GM12892 (cell line): ENCODE measurements around the gene C4orf50.

Experiments
- POLR2A ChIP-seq: IDR thresholded peaks from 2 replicates; pipeline ENCODE4 v1.6.1; 2011; ENCODE audit warnings: low read depth, low read length, control low read depth
- POLR2AphosphoS5 ChIP-seq: IDR thresholded peaks from 2 replicates; pipeline ENCODE4 v1.6.1; 2011; ENCODE audit warnings: low read depth, low read length, control low read depth

DNA sequence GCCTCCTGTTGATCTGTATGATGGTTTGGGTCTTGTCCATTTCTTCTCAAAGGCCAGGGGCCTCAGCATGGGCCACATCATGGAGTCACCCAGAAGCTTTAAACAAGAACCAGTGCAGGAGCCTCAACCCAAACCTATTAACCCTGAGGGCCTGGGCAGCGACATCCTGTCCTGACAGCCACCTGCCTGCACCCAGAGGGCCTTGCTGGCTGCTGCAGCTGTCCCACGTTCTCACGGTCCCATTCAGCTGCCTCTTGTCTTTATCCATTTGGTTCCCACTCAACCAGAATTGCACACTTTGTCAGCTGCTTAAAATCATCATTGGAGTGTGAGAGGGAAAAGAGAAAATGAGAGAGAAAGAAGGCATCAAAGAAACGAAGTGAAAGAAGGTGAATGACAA, 21.6 kb downstream of the C4orf50 start:
- no peak for TF ChIP-seq POLR2A
- TF ChIP-seq POLR2AphosphoS5, result no peak
